Stimulated activated CD4-positive, alpha-beta T cell treated with anti-CD3 and anti-CD28 coated beads, Interleukin-2, amount 100 ng/mL, for 24 hours (primary cell): ENCODE results near the gene LYRM4.

Experiments used
- DNase-seq, 2 donors: peaks; one replicate each; pipeline ENCODE4 v3.0.0-alpha.2; 2020

LYRM4 gene

DNA sequence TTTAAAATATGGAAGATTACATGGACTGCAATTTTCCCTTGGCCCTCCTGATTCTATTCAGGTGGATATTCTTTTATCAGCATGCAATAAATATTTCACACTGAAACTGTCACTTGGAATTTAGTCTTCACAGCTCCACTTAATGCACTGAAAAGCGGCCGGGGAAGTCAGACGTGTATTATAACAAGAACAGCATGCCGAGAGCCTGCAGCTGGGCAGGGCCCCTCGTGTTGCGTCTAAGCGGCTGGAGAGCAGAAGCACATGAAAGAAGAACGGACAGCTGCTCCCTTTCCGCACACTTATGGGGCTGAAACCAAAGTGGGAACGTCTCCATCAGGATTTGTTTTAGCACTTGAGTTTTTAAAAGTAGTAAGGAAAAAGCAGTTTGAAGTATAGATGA is 57.2 kb downstream of the LYRM4 start:
- no peak for DNase-seq

DNA sequence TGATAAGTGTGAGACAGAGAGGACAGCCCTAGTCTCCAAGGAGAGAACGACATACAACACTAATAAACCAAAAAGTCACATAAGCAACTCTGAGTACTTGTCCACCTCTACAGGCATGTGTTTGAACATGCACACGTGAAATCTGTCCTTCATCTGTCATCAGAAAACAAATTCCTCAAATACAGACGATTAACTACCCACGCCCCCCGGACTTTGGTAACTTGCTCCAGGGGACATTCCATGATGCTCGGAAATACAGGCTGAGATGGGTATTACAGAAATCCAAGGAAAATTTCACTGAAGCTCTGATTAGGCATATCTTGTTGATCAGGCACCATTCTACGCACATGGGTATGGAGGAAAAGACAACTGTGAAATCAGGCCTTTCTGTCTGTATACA is 57.8 kb downstream of the LYRM4 start:
- no peak for DNase-seq

DNA sequence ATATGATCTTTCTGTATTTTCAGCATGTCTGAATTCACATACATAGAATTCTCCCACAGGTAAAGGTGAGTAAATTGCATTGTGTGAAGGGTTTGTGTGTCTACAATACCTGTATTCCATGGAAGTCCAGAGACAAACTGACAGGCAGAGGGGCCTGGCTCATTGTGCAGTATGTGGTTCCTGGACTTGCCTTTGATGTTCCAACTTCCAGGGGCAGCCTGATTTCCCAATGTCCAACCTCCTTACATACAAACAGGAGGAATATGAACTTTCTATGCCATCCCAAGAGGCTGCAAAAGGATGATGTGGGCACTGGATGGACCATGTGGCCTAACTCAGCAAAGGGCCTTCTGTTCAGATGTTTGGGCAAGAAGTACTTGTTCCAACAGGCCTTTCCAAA is 58.5 kb downstream of the LYRM4 start:
- no peak for DNase-seq

DNA sequence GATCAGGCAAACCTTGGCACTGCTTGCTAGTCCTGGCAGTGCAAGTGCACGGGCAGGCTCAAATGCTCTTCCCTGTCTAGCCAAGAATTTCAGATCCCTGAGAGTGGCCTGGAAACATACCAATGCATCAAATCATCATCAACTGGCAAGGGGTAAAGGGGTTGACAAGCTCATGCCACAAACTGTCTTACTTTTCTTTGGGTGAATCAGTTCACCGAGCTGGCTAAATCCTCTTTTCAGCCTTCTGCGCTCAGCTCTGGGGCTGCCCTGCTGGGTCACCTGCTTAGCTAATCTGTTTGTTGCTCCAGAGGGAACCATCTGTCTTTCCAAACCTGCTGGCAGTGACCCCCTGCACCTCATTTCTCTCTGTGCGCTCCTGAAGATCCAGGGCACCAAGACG is 59.5 kb downstream of the LYRM4 start:
- no peak for DNase-seq

DNA sequence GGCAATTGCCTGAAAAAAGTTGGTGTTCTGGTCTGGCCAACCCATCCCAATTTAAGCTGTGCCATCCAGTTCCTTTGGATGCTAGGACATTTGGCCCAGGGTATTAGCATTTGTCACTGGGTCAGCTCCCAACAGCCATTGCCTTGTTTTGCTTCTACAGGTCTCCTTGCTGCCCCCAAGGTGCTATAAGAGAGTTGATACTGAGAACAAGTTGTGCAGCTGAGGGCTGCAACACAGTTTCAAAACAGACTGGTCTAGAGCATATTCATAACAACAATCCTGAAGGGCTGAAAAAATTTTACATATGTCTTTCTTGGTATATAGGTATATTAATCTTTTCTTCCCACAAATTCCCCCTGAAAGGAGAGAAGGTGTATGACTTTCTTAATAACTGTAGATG is 61.0 kb downstream of the LYRM4 start:
- DNase-seq, result no peak

DNA sequence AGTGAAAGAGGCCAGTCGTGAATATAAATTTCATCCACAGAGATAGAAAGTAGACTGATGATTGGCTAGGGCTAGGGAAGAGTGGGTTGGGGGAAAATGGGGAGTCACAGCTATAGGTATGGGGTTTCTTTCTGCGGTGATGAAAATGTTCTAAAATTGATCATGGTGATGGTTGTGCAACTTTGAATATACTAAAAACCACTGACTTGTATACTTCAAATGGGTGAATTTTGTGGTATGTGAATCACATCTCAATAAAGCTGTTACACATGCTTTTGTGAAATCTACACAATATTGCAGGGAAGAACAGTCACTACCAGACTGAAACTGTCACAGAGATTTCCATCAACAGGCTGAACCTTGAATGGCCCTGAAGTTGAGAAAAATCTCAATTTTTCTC is 61.5 kb downstream of the LYRM4 start:
- no peak for DNase-seq

DNA sequence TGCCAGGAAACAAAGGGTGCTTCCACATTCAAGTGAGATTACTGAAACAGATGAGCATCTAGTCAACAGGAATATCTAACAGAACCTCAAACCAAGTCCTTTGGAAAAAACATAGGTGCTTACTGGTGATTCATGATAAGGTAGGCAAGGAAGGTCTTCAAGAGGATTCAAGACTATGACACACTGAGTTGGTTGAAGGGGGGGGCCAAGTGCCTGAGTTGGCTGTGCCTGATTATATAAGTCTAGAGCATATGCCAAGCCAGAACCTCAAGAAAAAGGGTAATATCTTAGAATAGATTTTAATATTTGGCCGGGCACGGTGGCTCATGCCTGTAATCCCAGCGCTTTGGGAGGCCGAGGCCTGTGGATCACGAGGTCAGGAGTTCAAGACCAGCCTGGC is 63.7 kb downstream of the LYRM4 start:
- DNase-seq, result no peak

DNA sequence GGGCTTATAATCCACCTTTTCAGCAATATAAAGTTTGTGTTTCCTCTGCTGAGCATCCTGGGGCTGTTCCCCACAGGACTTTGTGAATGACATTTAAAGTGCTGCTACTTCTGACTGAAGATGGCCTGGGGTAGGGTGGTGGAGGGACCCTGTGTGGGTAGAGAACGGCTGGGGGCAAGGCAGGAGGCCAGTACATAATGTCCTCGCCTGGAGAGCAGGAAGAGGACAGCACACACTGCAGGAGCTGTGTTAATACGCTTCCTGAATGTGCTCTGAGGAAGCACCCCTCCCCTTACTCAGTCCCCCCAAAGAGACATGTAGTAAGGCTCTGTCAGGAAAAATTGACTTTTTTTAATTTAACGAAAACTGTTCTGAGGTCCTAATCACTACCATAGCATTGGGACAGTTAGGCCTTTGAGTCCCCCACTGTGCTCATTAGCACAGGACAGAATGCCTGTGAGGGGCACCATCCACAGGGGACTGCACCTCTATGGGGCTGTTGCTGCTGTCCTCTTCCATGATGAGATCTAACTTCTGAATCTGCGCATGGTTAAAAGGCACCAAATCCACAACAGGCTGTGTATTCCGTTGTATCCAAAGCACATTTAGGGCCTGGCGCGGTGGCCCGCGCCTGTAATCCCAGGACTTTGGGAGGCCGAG is 68.5 kb downstream of the LYRM4 start:
- no peak for DNase-seq

DNA sequence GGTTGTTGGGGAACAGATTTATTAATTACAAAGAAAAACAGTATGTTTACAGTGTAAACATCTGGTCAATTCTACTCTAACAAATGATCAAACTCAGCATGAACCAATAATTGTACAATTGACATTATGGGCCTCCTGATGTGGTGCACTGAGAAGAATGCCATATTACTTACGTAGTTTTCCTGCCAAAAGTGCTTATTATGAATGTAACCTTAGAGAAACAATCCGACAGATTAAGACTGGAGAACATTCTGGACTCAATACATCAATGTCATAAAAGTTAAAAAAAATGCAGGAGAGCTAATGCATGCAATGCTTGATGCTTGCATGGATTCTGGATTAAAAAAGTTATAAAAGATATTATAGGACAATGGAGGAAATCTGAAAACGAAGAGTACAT is 69.0 kb downstream of the LYRM4 start:
- no peak for DNase-seq

DNA sequence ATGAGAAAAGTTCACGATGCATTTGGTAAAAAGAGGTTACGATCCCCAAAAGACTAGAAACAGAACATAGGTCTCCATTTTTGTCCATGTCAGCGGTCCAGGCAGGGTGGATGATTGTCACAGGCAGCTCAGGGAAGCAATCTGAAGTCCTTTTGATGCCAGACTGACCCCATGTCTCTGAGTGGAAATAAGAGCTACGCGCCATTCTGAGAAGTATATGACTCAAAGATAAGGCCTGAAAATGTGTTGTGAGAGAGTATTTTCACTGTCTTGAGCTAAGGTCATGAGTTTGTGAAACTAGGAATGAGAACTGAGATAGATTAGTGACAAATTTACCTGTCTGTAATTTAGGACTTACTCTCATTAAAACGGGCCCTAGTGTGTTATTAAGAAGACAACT is 69.5 kb downstream of the LYRM4 start:
- no peak for DNase-seq

DNA sequence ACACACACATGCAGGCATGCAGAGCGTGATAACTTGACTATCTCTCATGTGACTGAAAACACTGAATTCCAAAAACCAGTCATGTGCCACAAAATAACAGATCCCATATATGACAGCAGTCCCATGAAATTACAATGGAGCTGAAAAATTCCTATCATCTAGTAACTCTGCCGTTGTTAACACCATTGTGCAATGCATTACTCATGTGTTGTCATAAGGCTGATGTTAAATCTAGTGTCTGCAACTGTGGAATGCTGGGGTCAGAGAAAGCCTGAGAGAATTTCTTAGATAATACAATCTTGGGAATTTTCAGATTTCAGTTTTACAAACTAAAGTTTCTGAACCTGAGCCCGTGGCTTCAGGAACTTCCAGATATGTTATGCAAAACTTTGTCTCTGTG is 70.2 kb downstream of the LYRM4 start:
- no peak for DNase-seq

DNA sequence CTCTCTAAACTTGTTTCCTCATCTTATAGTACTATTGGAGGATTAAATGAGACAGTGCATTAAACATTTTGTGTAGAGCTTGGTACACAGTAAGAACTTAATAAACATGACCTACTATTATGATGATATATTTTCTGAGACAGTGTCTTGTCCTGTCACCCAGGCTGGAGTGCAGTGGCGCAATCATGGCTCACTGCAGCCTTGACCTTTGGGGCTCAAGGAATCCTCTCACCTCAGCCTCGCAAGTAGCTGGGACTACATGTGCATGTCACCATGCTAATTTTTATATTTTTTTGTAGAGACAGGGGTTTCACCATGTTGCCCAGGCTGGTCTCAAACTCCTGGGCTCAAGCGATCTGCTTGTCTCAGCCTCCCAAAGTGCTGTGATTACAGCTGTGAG is 72.1 kb downstream of the LYRM4 start:
- no peak for DNase-seq

DNA sequence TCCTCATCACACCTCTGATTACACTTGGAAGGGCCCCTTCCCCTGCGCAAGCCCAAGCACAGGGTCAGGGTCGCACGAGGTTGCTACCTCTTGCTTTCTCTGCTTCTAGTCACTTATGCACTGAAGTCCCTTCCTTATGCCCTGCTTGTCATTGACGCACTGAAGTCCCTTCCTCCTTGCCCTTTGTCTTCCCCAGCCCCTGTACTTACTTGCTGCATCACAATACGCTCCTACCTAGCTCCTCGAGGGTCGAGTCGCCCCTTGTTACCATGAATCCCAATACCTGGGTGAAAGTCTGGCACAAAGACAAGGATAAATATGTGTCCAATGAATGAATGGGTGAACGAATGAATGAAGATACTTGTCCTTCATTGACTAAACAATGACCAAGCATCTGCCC is 75.9 kb downstream of the LYRM4 start:
- no peak for DNase-seq

DNA sequence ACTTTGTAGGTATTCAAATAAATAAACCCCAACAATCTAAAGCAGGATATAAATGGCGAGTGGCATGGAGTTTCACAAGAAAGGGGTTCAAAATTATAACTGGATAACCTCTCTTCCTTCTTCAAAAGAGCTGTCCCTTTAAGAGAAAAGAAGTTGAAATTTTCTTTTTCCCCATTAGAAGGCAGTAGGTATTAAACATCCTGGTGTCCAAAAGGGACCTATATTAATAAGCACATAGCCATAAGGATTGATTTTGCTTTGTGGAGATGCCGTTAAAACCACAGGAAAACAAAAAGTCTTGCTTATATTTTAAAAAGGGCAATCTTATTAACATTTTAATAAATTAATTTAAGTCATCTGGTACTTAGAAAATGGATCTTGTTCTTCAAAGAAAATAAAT is 76.5 kb downstream of the LYRM4 start:
- no peak for DNase-seq

DNA sequence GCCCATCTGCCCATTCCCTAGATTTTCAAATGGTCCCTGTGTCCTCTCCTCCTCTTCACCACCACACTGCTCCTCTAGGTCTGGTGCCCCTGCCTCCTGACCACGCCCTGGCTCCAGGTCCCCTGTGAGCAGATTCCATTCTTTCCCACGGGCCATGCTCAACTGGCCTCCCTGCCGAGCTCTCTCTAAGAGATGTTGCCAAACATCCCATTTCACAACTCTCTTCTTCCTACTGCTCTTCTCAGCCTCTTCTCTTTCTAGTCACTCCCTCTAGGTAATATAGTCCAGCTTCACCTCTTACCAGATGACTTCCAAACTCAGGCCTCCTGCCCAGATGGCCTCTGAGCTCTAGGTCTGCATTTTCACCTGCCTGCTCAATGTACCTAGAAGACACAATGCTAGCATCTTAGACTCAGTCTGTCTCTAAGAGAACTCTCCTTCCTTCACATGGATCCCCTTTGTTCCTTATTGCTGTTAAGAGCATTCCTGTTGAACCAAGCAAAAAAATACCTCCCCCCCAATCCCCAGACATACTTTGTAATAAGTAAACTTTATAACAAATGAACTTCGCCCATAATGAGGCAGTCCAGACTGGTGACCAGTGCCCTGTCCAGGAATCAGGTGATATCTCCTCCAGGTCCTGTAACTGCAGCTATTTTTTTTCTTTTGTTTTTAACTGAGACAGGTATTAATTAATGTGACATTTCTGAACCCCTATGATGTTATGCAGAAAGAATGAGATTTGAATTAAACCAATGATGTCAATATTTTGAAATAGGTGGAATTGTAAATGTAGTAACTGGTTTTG is 79.0 kb downstream of the LYRM4 start:
- DNase-seq, result no peak

DNA sequence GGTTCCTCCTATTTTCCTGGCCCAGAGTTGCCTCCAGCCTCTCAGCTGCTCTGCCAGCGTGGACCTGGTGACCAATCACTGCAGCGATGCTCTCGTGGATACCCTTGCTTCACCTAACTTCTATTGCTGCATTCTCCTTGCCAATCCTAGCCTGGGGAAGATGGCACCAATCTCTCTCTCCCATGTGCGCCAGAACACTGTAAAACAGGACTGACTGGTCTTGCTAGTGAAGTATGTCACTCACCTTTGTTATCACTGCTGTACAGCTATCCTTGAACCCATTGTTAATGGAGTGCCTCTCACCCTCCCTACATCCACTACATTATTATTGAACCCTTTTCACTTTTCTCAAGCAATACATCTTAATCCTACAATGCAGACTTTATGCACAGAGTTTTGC is 80.1 kb downstream of the LYRM4 start:
- DNase-seq, result no peak

DNA sequence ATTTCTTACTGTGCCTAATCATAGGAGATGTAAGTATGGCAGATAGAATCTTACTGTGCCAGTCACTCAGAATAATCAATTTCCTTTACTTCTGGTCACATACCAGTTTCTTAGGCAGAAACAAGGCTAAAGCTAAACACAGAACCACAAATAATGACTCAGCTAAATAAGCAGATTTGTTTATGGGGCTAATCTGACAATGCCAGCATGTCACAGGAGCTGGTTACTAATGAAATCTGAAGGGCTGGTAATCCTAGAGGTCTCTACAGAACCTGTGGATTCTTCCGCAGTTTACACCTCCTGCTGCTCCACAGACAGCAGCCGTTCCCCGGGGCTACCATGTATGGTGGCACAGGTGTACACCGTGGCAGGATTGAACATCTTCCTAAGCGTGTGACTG is 80.8 kb downstream of the LYRM4 start:
- DNase-seq, result no peak

DNA sequence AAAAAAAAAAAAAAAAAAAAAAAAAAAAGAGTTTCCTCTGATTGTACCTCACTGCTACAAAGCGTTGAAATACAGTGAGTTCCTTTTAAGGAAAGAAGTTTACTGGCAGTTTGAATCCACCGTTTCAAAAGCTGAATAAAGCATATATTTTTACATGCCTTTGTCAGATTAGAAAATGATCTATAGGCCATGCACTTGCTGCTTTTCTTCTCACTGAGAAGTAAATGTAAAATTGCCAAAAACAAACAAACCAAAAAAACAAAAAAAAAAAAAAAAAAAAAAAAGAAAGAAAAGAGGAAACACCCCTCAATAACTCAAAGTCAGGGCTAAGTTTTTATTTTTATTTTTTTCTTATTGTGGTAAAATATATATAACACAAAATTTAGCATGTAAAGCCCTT is 81.9 kb downstream of the LYRM4 start:
- no peak for DNase-seq

DNA sequence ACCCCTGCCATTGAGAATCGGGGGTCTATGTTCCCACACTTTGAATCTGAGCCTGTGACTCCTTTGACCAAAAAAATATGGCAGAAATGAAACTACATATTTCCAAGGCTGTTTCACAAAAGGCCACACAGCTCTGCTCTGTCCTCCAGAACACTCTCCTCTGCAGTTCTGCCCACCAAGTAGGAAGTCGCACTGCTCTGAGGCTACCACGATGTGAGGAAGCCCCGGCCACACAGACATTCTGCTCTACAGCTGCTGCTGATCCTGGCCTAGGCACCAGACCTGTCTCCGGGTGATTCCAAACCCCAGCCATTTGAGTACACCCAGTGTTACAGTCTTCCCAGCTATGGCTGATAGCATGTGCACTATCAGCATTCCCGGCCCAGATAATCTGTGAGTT is 85.1 kb downstream of the LYRM4 start:
- DNase-seq, result no peak

DNA sequence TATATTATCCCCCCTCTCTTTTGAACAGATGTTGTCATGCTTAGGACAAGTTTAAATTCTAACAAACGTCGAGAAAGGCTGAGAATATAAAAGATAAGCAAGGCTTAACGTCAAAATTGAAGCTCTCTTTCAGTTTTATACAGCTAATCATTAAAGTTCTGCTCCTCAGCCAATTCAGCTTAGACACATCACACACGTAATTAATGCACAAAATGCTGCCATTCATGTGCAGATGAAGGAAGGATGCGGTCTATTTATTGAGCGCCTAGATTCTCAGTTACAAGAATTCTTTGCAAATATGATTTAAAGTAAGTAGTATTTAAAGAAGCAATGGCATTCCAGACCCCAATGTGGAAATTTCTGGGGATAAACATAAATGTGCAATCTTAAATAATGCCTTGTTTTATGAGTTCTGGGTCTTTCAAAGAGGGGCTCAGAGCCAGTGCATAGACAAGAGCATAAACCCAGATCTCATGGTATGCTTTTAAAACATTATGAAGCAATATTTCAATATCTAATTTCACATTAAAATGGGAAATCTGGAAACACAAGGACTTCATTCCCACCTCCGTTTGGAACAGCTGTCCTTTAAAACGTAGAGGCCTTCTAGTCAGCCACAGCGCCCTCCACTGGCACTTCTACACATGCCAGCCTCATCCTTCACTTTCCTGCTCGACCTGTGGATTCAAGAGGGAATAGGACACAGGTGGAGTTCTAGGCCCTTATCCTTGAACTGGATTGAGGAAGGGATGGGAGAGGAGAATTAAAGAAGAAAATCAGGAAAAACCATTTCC is 85.8 kb downstream of the LYRM4 start:
- DNase-seq, result no peak

DNA sequence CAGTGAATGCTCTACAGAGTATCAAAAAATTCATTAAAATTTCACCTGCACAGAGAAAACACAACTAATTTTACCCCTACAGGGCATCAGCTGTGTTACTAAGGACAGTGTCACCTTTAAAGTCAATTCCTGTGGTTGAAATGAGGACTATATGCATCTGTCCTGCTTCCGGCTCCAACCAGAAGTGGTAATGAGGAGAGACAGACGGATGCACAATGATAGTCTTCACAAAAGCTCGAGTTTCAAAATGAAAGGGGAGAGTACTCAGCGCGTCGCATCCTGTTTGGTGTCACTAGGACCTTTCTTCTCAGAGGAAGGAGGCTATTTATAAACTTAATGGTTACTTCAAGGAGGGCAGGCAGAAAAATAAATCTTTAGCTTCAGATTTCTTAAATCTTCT is 86.5 kb downstream of the LYRM4 start:
- DNase-seq, result peak; percentile 32 to 45

DNA sequence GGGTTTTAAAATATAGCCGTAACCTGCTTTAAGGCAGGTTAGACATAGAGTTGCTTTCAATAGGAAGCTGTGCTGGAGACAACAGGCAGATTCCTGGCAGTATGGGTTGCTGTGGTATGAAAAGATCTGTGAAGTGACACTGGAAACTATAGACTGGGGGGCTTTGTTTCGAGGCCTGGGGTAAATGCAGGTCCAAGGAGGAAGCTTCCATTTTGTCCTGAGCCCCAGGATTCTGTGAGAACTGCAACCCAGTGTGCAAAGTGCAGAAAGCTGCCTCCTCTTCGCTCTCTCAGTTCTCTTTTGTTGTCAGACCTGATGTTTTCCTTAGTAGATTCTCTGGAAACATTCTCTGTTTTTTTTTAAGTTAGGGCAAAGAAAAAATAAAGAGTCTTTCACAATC is 86.9 kb downstream of the LYRM4 start:
- no peak for DNase-seq

DNA sequence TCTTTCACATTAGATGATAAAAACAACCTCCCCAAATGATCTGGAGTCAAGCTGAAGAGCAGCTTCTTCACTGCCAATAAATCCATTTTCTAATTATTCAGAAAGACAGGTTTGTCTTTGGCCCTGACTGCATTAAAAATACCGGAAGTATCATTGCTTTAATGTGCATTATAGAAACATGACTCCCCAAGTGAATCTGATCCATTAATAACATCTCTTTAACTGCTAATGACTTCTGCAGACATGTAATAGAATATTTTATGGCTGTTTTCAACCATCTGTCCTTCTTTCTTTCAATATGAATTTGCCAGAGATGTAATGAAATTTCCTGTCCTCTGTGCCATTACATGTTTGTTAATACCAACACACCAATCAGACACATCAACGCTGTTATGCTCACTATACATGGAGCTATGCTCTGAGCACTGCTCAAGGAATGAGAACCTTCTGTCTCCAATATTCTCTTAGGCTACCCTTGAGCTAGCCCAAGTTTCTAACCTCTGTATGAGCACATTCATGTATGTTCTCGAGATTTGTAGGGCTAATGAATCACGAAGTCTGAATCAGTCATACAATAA is 87.8 kb downstream of the LYRM4 start:
- no peak for DNase-seq
